SH-SY5Y (cell line): ENCODE results near the gene MED13L.

Experiments
- GATA2 ChIP-seq: IDR thresholded peaks from 2 replicates; pipeline ENCODE4 v1.6.1; 2011; ENCODE audit warnings: mild to moderate bottlenecking, low read depth, low read length
- GATA3 ChIP-seq: IDR thresholded peaks from 2 replicates; pipeline ENCODE4 v1.6.1; 2011; ENCODE audit warnings: low read depth, mild to moderate bottlenecking, low read length, moderate library complexity

DNA sequence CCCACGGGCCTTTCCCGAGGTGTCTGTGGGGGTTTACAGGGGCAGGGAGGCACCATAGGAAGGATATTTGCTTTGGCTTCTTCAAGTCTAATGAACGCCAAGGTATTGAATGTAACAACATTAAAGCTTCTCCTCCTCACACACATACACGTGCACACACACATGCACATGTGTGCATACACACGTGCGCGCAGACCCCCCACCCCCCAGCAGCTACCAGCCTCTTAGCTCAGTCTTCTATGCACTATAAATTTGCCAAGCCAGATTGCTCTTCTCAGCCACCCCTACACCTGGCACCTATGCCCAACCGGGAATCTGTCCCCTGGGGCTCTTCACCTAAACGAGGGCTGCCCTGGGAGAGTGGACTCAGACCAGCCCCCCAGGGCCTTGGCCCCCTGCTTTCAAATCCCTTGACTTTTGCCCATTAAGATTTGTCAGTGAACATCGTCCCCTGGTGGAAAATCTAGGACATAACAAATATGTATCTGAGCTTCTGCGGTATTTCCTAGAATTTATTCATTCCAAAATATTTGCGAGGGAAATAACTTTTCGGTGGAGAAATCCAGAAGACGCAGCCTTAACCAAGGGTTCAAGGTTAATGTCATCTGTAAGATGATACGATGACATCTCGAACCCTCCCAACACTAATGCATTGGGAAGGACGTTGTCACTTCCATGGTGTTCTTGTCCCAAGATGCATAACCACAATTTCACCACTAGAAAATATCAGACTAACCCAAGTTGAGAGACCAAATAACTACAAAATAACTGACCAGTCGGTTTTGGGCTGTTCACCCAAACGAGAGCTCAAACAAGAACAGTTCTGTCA lies 330.4 kb downstream of the MED13L start:
- no peak for TF ChIP-seq GATA3
- TF ChIP-seq GATA2: no peak
